ENCODE results near the gene UBE2B.

Gene UBE2B

GRCh38 chr5:134437847-134438581 lies 66.6 kb downstream of the UBE2B start:
- no peak for DNase-seq (ENCODE audit: low spot score)

- DNase-seq (ENCODE audit: low spot score) = no peak
Observed at GRCh38 chr5:134438721-134439123, 67.4 kb downstream of the UBE2B start.

DNA sequence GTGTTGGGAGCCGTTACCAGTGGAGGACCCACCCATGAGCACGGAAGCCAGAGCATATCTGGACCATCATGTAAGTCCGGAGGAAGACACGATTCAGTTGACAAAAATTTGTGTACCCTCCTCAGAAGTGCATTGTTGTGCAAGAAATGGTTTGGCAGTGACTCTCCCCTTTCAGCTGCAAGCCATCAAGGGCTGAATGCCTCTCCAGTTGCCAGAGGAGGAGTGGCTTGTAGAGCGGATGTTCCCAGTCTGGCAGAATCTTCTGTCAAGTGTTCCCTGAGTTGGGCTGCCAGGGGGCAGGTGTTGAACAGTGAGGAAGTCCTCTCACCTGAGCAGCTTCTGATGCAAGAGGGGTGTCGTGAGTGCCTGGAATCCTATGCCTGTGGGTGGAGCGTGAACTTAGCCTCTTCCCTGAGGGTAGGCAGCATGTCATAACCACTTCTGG lies 67.9 kb downstream of the UBE2B start:
- no peak for DNase-seq (ENCODE audit: low spot score)

DNA sequence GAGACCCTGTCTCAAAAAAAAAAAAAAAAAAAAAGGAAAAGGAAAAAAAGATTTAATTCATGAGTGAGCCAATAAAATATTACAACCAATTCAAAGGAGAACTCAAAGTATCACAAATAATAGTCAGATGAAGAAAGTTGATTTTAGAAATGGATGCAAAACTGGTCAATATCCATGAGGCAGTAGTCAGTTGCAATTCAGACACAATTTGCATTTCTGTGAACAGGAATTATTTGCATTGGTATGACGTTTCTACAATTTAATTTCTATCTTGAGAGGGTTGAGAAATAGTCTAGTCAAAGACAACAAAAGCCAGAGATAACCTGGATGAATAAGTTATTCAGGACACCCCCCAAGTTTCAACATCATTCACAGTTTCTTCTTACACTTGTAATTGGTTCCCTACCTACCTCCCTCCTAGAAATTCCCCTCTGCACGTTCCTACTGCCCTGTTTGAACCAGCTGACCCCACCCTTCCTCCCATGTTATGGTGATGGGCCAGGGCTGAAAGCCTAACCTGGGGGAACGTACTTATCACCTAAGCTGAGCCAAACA lies 68.9 kb downstream of the UBE2B start:
- DNase-seq (ENCODE audit: low spot score) = no peak

Measured in CD4-positive, alpha-beta T cell treated with Interleukin-15 for 4 hours (primary cell).